ENCODE data around the gene SPSB4.

SPSB4 gene

DNA sequence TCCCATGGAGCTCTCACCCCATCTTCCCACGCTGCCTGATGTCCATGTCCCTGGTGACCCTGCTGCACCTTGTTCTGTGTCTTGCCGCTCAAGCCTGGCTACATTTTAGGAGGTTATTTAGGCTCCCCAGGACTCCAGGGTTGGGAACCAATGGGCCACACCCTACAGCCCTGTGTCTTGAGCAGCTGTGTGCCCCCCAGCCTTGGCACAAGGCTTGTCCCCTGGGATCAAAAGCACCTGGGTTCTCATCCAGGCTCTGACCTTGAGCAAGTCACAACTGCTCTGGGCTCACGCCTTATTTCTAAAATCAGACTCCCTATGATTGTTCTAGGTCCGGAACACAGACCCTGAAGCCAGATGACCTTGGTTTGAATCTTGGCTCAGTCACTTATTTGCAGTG lies 14.1 kb downstream of the SPSB4 start:
- no peak for ATAC-seq
- no peak for TF ChIP-seq PPARA (CRISPR knock-in tag; IDR thresholded peaks at IDR 0.05; ENCODE audit: borderline replicate concordance)
- TF ChIP-seq ISL1 (CRISPR knock-in tag; IDR thresholded peaks at IDR 0.05) = no peak
- TF ChIP-seq, protein P1, sequence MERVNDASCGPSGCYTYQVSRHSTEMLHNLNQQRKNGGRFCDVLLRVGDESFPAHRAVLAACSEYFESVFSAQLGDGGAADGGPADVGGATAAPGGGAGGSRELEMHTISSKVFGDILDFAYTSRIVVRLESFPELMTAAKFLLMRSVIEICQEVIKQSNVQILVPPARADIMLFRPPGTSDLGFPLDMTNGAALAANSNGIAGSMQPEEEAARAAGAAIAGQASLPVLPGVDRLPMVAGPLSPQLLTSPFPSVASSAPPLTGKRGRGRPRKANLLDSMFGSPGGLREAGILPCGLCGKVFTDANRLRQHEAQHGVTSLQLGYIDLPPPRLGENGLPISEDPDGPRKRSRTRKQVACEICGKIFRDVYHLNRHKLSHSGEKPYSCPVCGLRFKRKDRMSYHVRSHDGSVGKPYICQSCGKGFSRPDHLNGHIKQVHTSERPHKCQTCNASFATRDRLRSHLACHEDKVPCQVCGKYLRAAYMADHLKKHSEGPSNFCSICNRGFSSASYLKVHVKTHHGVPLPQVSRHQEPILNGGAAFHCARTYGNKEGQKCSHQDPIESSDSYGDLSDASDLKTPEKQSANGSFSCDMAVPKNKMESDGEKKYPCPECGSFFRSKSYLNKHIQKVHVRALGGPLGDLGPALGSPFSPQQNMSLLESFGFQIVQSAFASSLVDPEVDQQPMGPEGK (CRISPR knock-in tag; IDR thresholded peaks at IDR 0.05; ENCODE audit: borderline replicate concordance) = no peak
- TF ChIP-seq ZFP3 (CRISPR knock-in tag; IDR thresholded peaks at IDR 0.05) = no peak
- no peak for TF ChIP-seq ZNF70 (CRISPR knock-in tag; IDR thresholded peaks at IDR 0.05)
- no peak for TF ChIP-seq ZNF565 (CRISPR knock-in tag; conservative IDR thresholded peaks at IDR 0.05; ENCODE audit: low read depth)
- TF ChIP-seq TOX (CRISPR knock-in tag; IDR thresholded peaks at IDR 0.05; ENCODE audit: borderline replicate concordance) = no peak
- TF ChIP-seq CSDC2 (CRISPR knock-in tag; IDR thresholded peaks at IDR 0.05) = no peak
- no peak for TF ChIP-seq ESRRG (CRISPR knock-in tag; IDR thresholded peaks at IDR 0.05)
- TF ChIP-seq, protein P2, sequence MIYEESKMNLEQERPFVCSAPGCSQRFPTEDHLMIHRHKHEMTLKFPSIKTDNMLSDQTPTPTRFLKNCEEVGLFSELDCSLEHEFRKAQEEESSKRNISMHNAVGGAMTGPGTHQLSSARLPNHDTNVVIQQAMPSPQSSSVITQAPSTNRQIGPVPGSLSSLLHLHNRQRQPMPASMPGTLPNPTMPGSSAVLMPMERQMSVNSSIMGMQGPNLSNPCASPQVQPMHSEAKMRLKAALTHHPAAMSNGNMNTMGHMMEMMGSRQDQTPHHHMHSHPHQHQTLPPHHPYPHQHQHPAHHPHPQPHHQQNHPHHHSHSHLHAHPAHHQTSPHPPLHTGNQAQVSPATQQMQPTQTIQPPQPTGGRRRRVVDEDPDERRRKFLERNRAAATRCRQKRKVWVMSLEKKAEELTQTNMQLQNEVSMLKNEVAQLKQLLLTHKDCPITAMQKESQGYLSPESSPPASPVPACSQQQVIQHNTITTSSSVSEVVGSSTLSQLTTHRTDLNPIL (CRISPR knock-in tag; IDR thresholded peaks at IDR 0.05; ENCODE audit: low read depth) = no peak
- TF ChIP-seq, protein P3, sequence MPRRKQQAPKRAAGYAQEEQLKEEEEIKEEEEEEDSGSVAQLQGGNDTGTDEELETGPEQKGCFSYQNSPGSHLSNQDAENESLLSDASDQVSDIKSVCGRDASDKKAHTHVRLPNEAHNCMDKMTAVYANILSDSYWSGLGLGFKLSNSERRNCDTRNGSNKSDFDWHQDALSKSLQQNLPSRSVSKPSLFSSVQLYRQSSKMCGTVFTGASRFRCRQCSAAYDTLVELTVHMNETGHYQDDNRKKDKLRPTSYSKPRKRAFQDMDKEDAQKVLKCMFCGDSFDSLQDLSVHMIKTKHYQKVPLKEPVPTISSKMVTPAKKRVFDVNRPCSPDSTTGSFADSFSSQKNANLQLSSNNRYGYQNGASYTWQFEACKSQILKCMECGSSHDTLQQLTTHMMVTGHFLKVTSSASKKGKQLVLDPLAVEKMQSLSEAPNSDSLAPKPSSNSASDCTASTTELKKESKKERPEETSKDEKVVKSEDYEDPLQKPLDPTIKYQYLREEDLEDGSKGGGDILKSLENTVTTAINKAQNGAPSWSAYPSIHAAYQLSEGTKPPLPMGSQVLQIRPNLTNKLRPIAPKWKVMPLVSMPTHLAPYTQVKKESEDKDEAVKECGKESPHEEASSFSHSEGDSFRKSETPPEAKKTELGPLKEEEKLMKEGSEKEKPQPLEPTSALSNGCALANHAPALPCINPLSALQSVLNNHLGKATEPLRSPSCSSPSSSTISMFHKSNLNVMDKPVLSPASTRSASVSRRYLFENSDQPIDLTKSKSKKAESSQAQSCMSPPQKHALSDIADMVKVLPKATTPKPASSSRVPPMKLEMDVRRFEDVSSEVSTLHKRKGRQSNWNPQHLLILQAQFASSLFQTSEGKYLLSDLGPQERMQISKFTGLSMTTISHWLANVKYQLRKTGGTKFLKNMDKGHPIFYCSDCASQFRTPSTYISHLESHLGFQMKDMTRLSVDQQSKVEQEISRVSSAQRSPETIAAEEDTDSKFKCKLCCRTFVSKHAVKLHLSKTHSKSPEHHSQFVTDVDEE (CRISPR knock-in tag; IDR thresholded peaks at IDR 0.05) = no peak
- TF ChIP-seq, protein P4, sequence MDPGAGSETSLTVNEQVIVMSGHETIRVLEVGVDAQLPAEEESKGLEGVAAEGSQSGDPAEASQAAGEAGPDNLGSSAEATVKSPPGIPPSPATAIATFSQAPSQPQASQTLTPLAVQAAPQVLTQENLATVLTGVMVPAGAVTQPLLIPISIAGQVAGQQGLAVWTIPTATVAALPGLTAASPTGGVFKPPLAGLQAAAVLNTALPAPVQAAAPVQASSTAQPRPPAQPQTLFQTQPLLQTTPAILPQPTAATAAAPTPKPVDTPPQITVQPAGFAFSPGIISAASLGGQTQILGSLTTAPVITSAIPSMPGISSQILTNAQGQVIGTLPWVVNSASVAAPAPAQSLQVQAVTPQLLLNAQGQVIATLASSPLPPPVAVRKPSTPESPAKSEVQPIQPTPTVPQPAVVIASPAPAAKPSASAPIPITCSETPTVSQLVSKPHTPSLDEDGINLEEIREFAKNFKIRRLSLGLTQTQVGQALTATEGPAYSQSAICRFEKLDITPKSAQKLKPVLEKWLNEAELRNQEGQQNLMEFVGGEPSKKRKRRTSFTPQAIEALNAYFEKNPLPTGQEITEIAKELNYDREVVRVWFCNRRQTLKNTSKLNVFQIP (CRISPR knock-in tag; IDR thresholded peaks at IDR 0.05; ENCODE audit: borderline replicate concordance, low read depth) = no peak
- no peak for TF ChIP-seq SNAI2 (CRISPR knock-in tag; IDR thresholded peaks at IDR 0.05)
- no peak for TF ChIP-seq BACH2 (CRISPR knock-in tag; IDR thresholded peaks at IDR 0.05; ENCODE audit: borderline replicate concordance)
- TF ChIP-seq ZFP30 (CRISPR knock-in tag; IDR thresholded peaks at IDR 0.05) = no peak
- no peak for TF ChIP-seq RARB (CRISPR knock-in tag; IDR thresholded peaks at IDR 0.05)
- no peak for TF ChIP-seq OSR1 (CRISPR knock-in tag; IDR thresholded peaks at IDR 0.05)
- TF ChIP-seq, protein P5, sequence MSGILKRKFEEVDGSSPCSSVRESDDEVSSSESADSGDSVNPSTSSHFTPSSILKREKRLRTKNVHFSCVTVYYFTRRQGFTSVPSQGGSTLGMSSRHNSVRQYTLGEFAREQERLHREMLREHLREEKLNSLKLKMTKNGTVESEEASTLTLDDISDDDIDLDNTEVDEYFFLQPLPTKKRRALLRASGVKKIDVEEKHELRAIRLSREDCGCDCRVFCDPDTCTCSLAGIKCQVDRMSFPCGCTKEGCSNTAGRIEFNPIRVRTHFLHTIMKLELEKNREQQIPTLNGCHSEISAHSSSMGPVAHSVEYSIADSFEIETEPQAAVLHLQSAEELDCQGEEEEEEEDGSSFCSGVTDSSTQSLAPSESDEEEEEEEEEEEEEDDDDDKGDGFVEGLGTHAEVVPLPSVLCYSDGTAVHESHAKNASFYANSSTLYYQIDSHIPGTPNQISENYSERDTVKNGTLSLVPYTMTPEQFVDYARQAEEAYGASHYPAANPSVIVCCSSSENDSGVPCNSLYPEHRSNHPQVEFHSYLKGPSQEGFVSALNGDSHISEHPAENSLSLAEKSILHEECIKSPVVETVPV (CRISPR knock-in tag; IDR thresholded peaks at IDR 0.05) = no peak
- no peak for TF ChIP-seq ZC3H10 (CRISPR knock-in tag; IDR thresholded peaks at IDR 0.05)
- TF ChIP-seq ARNTL (CRISPR knock-in tag; IDR thresholded peaks at IDR 0.05; ENCODE audit: borderline replicate concordance, low read depth) = no peak

DNA sequence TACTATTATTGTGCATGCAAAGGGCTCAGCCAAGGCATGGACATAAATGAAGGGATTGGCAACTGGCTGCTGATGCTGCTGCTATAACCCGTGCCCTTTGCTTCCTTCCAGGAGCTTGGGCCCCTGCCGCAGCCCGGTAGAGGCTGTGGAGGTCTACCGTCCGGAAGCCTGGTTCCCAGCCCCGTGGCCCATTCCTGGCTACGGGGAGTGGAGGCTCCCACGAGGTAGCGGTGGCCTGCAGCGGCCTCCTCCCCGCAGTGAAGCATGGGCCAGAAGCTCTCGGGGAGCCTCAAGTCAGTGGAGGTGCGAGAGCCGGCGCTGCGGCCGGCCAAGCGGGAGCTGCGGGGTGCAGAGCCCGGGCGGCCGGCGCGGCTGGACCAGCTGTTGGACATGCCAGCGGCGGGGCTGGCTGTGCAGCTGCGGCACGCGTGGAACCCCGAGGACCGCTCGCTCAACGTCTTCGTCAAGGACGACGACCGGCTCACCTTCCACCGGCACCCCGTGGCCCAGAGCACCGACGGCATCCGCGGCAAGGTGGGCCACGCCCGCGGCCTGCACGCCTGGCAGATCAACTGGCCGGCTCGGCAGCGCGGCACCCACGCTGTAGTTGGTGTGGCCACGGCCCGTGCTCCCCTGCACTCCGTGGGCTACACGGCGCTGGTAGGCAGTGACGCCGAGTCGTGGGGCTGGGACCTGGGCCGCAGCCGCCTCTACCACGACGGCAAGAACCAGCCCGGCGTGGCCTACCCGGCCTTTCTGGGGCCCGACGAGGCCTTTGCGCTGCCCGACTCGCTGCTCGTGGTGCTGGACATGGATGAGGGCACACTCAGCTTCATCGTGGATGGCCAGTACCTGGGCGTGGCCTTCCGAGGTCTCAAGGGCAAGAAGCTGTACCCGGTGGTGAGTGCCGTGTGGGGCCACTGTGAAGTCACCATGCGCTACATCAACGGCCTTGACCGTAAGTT lies 15.0 kb downstream of the SPSB4 start:
- no peak for ATAC-seq
- no peak for TF ChIP-seq BACH2 (CRISPR knock-in tag; IDR thresholded peaks at IDR 0.05; ENCODE audit: borderline replicate concordance)
- no peak for TF ChIP-seq PPARA (CRISPR knock-in tag; IDR thresholded peaks at IDR 0.05; ENCODE audit: borderline replicate concordance)
- TF ChIP-seq ZFP30 (CRISPR knock-in tag; IDR thresholded peaks at IDR 0.05) = no peak
- TF ChIP-seq ZNF70 (CRISPR knock-in tag; IDR thresholded peaks at IDR 0.05) = no peak
- TF ChIP-seq SNAI2 (CRISPR knock-in tag; IDR thresholded peaks at IDR 0.05) = no peak
- no peak for TF ChIP-seq ZC3H10 (CRISPR knock-in tag; IDR thresholded peaks at IDR 0.05)
- TF ChIP-seq RARB (CRISPR knock-in tag; IDR thresholded peaks at IDR 0.05) = no peak
- TF ChIP-seq, protein P4 (CRISPR knock-in tag; IDR thresholded peaks at IDR 0.05; ENCODE audit: borderline replicate concordance, low read depth) = no peak
- no peak for TF ChIP-seq ZNF8 (CRISPR knock-in tag; IDR thresholded peaks at IDR 0.05)
- TF ChIP-seq ESRRG (CRISPR knock-in tag; IDR thresholded peaks at IDR 0.05) = no peak
- TF ChIP-seq ZNF565 (CRISPR knock-in tag; conservative IDR thresholded peaks at IDR 0.05; ENCODE audit: low read depth) = no peak
- TF ChIP-seq, protein P3 (CRISPR knock-in tag; IDR thresholded peaks at IDR 0.05) = no peak
- no peak for TF ChIP-seq CSDC2 (CRISPR knock-in tag; IDR thresholded peaks at IDR 0.05)
- no peak for TF ChIP-seq ZFP3 (CRISPR knock-in tag; IDR thresholded peaks at IDR 0.05)
- TF ChIP-seq TCF4 (CRISPR knock-in tag; IDR thresholded peaks at IDR 0.05; ENCODE audit: borderline replicate concordance) = no peak
